Hypothalamus (tissue), 51 donors: ENCODE data around the gene GPR34.
"Not testable (repeated sequence)": the region's sequence is repeated elsewhere in the genome, so short reads cannot be mapped to it uniquely, and the experiment has no call there.

Experiments used
- DNase-seq, 51 donors: peaks; one replicate each; lab custom pipeline; 2025; lab: John Stamatoyannopoulos, UW

GPR34 gene

GRCh38 chrX:41688835-41689234, at the start of gene GPR34:
GPR34 (plus strand) TSS chrX:41688973; CDS start chrX:41695634, 6,661 bp downstream.
- DNase-seq = peak in 4 of 51 donors; percentile 0 to 5 (median 1)

GRCh38 chrX:41646201-41646600, 42.6 kb upstream of the GPR34 start:
- not testable (repeated sequence) for DNase-seq

- no peak for DNase-seq
Measured at GRCh38 chrX:41653125-41653524, 35.6 kb upstream of the GPR34 start.

GRCh38 chrX:41655101-41655500, 33.7 kb upstream of the GPR34 start:
- DNase-seq = no peak

GRCh38 chrX:41655631-41656030, 33.1 kb upstream of the GPR34 start:
- DNase-seq = no peak

GRCh38 chrX:41661366-41662095, 27.2 kb upstream of the GPR34 start:
- DNase-seq = no peak

- DNase-seq = no peak
Measured at GRCh38 chrX:41664375-41664901, 24.3 kb upstream of the GPR34 start.

- no peak for DNase-seq
Measured at GRCh38 chrX:41664908-41665307, 23.9 kb upstream of the GPR34 start.

- DNase-seq = no peak
Measured at GRCh38 chrX:41665686-41666085, 23.1 kb upstream of the GPR34 start.

- DNase-seq = no peak
Measured at GRCh38 chrX:41666251-41666650, 22.5 kb upstream of the GPR34 start.

- no peak for DNase-seq
Measured at GRCh38 chrX:41667631-41668030, 21.1 kb upstream of the GPR34 start.

GRCh38 chrX:41670112-41670511, 18.7 kb upstream of the GPR34 start:
- no peak for DNase-seq

- DNase-seq = no peak
Measured at GRCh38 chrX:41671082-41671481, 17.7 kb upstream of the GPR34 start.

GRCh38 chrX:41672643-41673042, 16.1 kb upstream of the GPR34 start:
- no peak for DNase-seq

GRCh38 chrX:41676361-41676760, 12.4 kb upstream of the GPR34 start:
- DNase-seq = not testable (repeated sequence)

- DNase-seq = no peak
Measured at GRCh38 chrX:41677183-41678060, 11.4 kb upstream of the GPR34 start.

- no peak for DNase-seq
Measured at GRCh38 chrX:41684138-41684537, 4.6 kb upstream of the GPR34 start.

- no peak for DNase-seq
Measured at GRCh38 chrX:41684940-41685339, 3.8 kb upstream of the GPR34 start.

GRCh38 chrX:41686788-41687187, 2.0 kb upstream of the GPR34 start:
- DNase-seq = no peak

- DNase-seq = no peak
Measured at GRCh38 chrX:41688156-41688555, 617 bp upstream of the GPR34 start.

GRCh38 chrX:41689711-41690110, 938 bp downstream of the GPR34 start:
- DNase-seq = no peak
